Prostate gland (tissue), 2 donors: ENCODE measurements around the gene YEATS4.

Experiments used
- CTCF ChIP-seq, 4 experiments: fragments of 200-600 bp in 2 of 4; fragments of 450-650 bp in 2 of 4; sonication (generic) in 2 of 4; IDR thresholded peaks; 1 replicate in 3 of 4; 2 replicates in 1 of 4; pipeline ENCODE4 v1.5.1; 2016 to 2019; ENCODE audit warnings: antibody characterized with exemption in 4 of 4, mild to moderate bottlenecking in 2 of 4, moderate library complexity in 2 of 4
- POLR2A ChIP-seq: fragments of 450-650 bp; IDR thresholded peaks from one replicate; pipeline ENCODE4 v1.6.1; 2016; ENCODE audit warnings: antibody characterized with exemption, mild to moderate bottlenecking

GRCh38 chr12:69345077-69345476, 14.5 kb upstream of the YEATS4 start:
- TF ChIP-seq CTCF (IDR thresholded peaks at IDR 0.05) (no peak), POLR2A (no peak)
